Endothelial cell (in vitro differentiated cells): ENCODE measurements around the gene TENM4. TPM values are rescaled to one million over a fixed set of nuclear protein-coding genes. Genes with fewer than 3 reads are reported as not detected.

ENCODE experiments used
- DNase-seq: peaks from one replicate; pipeline ENCODE4 v3.0.0; 2021; ENCODE audit warnings: low spot score
- H3K27ac Mint-ChIP-seq: one replicate; pipeline ENCODE4 v1.8.0; 2021; ENCODE audit warnings: mixed read lengths, inconsistent platforms; ENCODE audit not compliant: unreplicated experiment
- H3K27me3 Mint-ChIP-seq: one replicate; pipeline ENCODE4 v1.8.0; 2021; ENCODE audit warnings: mild to moderate bottlenecking, moderate library complexity, mixed read lengths, inconsistent platforms; ENCODE audit not compliant: unreplicated experiment
- H3K36me3 Mint-ChIP-seq: one replicate; pipeline ENCODE4 v1.8.0; 2021; ENCODE audit warnings: mild to moderate bottlenecking, low read depth, mixed read lengths, inconsistent platforms; ENCODE audit not compliant: unreplicated experiment
- H3K4me1 Mint-ChIP-seq: one replicate; pipeline ENCODE4 v1.8.0; 2021; ENCODE audit warnings: mild to moderate bottlenecking, mixed read lengths, inconsistent platforms; ENCODE audit not compliant: unreplicated experiment
- H3K4me3 Mint-ChIP-seq: one replicate; pipeline ENCODE4 v1.8.0; 2021; ENCODE audit warnings: mild to moderate bottlenecking, mixed read lengths, inconsistent platforms; ENCODE audit not compliant: unreplicated experiment
- H3K9me3 Mint-ChIP-seq: one replicate; pipeline ENCODE4 v1.8.0; 2021; ENCODE audit warnings: mixed read lengths, inconsistent platforms; ENCODE audit not compliant: unreplicated experiment
- CTCF ChIP-seq: fragments of 200-600 bp; sonication (generic); IDR thresholded peaks from one replicate; pipeline ENCODE4 v1.5.0; 2021; ENCODE audit warnings: antibody characterized with exemption; ENCODE audit not compliant: unreplicated experiment
- total RNA-seq: library from RNA; stranded (reverse); fragmentation: NEBNext Ultra II Directional; extraction: Animal tissue kit (Norgen Biotek cat#: 25700); gene quantifications from one replicate; pipeline ENCODE4 v1.2.1, GENCODE V29; 2021; ENCODE audit not compliant: unreplicated experiment

Gene TENM4
- total RNA-seq, 1 donor from 2014 or later, result 1.8 TPM

- Mint-ChIP-seq H3K4me3 (no peak overlapping the region), H3K9me3 (no peaks in the 10 kb centered on the region), H3K27ac (no peak overlapping the region), H3K36me3 (no peaks in the 10 kb centered on the region), H3K4me1 (peaks cover 26% of the 10 kb centered on the region), H3K27me3 (no peaks in the 10 kb centered on the region)
- no peak for TF ChIP-seq CTCF
- no peak for DNase-seq
Measured at GRCh38 chr11:78941226-78941851, 499.5 kb downstream of the TENM4 start.

- no peak for DNase-seq
- Mint-ChIP-seq H3K4me3 (no peak overlapping the region), H3K27ac (no peak overlapping the region), H3K9me3 (no peaks in the 10 kb centered on the region), H3K4me1 (peaks cover 26% of the 10 kb centered on the region), H3K27me3 (no peaks in the 10 kb centered on the region), H3K36me3 (no peaks in the 10 kb centered on the region)
- TF ChIP-seq CTCF, result no peak
Measured at GRCh38 chr11:78940500-78941225, 500.2 kb downstream of the TENM4 start.

- no peak for DNase-seq
- H3K27ac Mint-ChIP-seq, result no peak overlapping the region
- H3K27me3 Mint-ChIP-seq, result no peaks in the 10 kb centered on the region
- no peak overlapping the region for H3K4me3 Mint-ChIP-seq
- no peak for TF ChIP-seq CTCF
- no peaks in the 10 kb centered on the region for H3K36me3 Mint-ChIP-seq
- H3K4me1 Mint-ChIP-seq, result peaks cover 17% of the 10 kb centered on the region
- H3K9me3 Mint-ChIP-seq, result no peaks in the 10 kb centered on the region
Measured at GRCh38 chr11:78938971-78939370, 501.9 kb downstream of the TENM4 start.

GRCh38 chr11:78938036-78938435 is 502.8 kb downstream of the TENM4 start:
- no peaks in the 10 kb centered on the region for H3K9me3 Mint-ChIP-seq
- peaks cover 10% of the 10 kb centered on the region for H3K4me1 Mint-ChIP-seq
- no peak overlapping the region for H3K4me3 Mint-ChIP-seq
- no peaks in the 10 kb centered on the region for H3K27me3 Mint-ChIP-seq
- DNase-seq, result no peak
- H3K27ac Mint-ChIP-seq, result no peak overlapping the region
- no peaks in the 10 kb centered on the region for H3K36me3 Mint-ChIP-seq
- no peak for TF ChIP-seq CTCF

- H3K4me1 Mint-ChIP-seq, result peaks cover 15% of the 10 kb centered on the region
- H3K9me3 Mint-ChIP-seq, result no peaks in the 10 kb centered on the region
- no peaks in the 10 kb centered on the region for H3K27me3 Mint-ChIP-seq
- no peak overlapping the region for H3K27ac Mint-ChIP-seq
- no peaks in the 10 kb centered on the region for H3K36me3 Mint-ChIP-seq
- DNase-seq, result no peak
- TF ChIP-seq CTCF, result no peak
- no peak overlapping the region for H3K4me3 Mint-ChIP-seq
Measured at GRCh38 chr11:78935398-78936068, 505.3 kb downstream of the TENM4 start.
